Psoas muscle (tissue), 8 donors: ENCODE measurements around the gene ACTN1. TPM values are rescaled to one million over a fixed set of nuclear protein-coding genes. Genes with fewer than 3 reads are reported as not detected.

Source experiments
- ATAC-seq, 4 donors: fragments of 200-7000 bp; cut with Tn5 transposase; one replicate each; pipeline ENCODE4 v1.9.1; 2020; ENCODE audit warnings: moderate library complexity in 3 of 4, mild to moderate bottlenecking in 2 of 4
- DNase-seq, 2 donors: peaks; one replicate each; pipeline ENCODE4 v3.0.0-alpha.2; 2020
- H3K27ac ChIP-seq: fragments of 200-600 bp; one replicate; pipeline ENCODE4 v1.8.0; 2022
- H3K27me3 ChIP-seq, 3 donors: fragments of 200-600 bp in 1 of 3; one replicate each; pipeline versions ENCODE4 v1.6.1 to v1.8.0; 2013 to 2022; ENCODE audit warnings: low read length in 2 of 3, mild to moderate bottlenecking in 2 of 3, moderate library complexity in 1 of 3; ENCODE audit not compliant: insufficient read depth in 3 of 3
- H3K36me3 ChIP-seq, 2 donors: fragments of 200-600 bp in 1 of 2; one replicate each; pipeline versions ENCODE4 v1.6.1 to v1.8.0; 2013 to 2022; ENCODE audit warnings: low read depth in 1 of 2, mild to moderate bottlenecking in 1 of 2, moderate library complexity in 1 of 2; ENCODE audit not compliant: insufficient read depth in 1 of 2
- H3K4me1 ChIP-seq: fragments of 200-600 bp; one replicate; pipeline ENCODE4 v1.8.0; 2022
- H3K4me3 ChIP-seq: fragments of 200-600 bp; one replicate; pipeline ENCODE4 v1.8.0; 2022; ENCODE audit warnings: mild to moderate bottlenecking
- H3K9me3 ChIP-seq: fragments of 200-600 bp; one replicate; pipeline ENCODE4 v1.8.0; 2022
- CTCF ChIP-seq: fragments of 200-600 bp; IDR thresholded peaks from one replicate; pipeline ENCODE4 v1.8.0; 2022; ENCODE audit warnings: antibody characterized with exemption
- WGBS, 3 donors: extraction: QIAGEN DNeasy Blood & Tissue Kit; methylation state at CpG; one replicate each; pipeline versions ENCODE4 v1.1.6 to v1.1.7; 2013; 5-methylcytosine and 5-hydroxymethylcytosine counted together
- intact Hi-C, 2 donors: fragments of 100-400 bp; cut with DNase I; formaldehyde crosslinking; loops; one replicate each; pipeline versions ENCODE4 v1.11.0 to v1.14.2; 2022
- polyA plus RNA-seq, 3 donors: library from polyadenylated mRNA; stranded (reverse); fragments of 200-250 nt; gene quantifications; one replicate each; pipeline ENCODE4 v1.2.3, GENCODE V29; 2013
- total RNA-seq, 4 donors: library from RNA; stranded (reverse); fragmentation: NEBNext Ultra II Directional in 2 of 4; extraction: Animal tissue kit (Norgen Biotek cat#: 25700) in 2 of 4; gene quantifications; one replicate each; pipeline versions ENCODE4 v1.2.1 to v1.2.4, GENCODE V29; 2021 to 2023
- donor health status: healthy with polysubstance abuse.
- donor health status: DM: no; HTN: no; CAD: no; lungs with moderate emphysema.
- donor health status: Bipolar disorder and iron deficiency.
- donor health status: healthy.
- donor health status: DM: yes; HTN: yes; CAD: no.
- donor health status: DM: no; HTN: no; CAD: no.
- donor health status: DM: no; HTN: no; CAD: no.
- donor health status: DM: yes; HTN: yes; CAD: no.

The ACTN1 gene
- total and polyA plus RNA-seq, 7 donors, result 5.8 to 23.7 (median 10.9) TPM

DNA sequence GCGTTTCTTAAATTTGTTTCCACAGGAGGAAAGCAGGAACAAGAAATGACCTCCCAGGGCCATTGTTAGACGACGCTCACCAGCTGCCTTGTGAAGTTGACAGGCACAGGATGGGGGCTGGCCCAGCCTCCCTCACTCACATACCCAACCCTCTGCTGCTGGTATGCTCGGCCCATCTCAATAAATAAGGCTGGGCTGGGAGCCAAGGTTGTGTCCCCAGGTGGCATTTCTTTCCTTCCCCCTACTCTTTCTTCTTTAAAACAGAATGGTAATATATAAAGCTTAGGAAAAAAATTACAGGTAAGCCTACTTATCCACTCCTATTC is 93.0 kb downstream of the ACTN1 start:
- no peak for TF ChIP-seq CTCF
- ATAC-seq (no peak), DNase-seq (no peak)
- Histone ChIP-seq H3K27me3 (no peaks in the 10 kb centered on the region), H3K9me3 (no peaks in the 10 kb centered on the region), H3K4me1 (peaks cover 9% of the 10 kb centered on the region), H3K36me3 (peaks cover 0 to 59% of the 10 kb centered on the region in 2 donors), H3K27ac (no peak overlapping the region), H3K4me3 (no peak overlapping the region)
- intact Hi-C loops, result no loop called here
- WGBS, 3 donors, result 61 to 65% (median 64%) methylated on average over 4 of the region's 4 CpGs

DNA sequence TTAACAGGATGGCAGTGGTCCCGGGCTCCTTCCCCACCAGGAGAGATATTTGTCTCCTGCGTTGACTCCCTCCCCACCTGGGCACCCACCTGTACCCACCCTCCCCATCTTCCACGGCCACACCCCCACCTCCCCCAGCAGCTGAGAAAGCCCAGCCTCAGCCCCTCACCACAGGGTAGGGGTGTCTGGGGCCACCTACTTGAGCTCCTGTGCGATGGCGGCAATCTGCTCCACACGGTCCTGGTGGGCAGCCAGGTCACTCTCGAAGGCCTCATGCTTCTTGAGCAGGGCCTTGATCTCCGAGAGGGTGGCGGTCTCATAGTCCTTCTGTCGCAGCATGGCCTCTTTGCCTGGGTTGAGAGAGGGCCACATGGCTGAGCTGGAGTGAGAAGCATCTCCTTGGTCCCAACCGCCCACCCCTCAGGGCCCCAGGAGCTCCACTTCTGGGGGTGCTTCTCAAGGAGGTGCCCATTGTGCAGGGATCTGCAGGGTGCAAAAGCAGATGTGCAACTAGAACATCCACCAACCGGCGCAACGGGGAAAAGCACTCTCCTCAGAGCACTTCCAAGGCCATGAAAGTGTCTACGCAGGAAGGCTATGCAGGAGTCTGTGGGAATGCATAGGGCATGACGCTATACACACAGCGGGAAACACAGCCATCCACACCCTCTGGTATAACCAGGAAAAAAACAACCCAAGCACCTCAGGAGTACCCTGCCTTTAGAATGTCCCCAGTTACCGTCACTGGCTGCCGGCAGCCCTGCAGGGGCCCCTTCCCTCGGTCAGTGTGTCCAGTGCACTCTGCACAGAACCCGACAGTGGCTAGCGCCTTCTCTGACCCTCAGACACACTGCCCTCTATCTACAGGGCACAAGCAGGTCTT is 93.6 kb downstream of the ACTN1 start:
- Histone ChIP-seq H3K4me1 (peaks cover 9% of the 10 kb centered on the region), H3K27ac (no peak overlapping the region), H3K4me3 (no peak overlapping the region), H3K36me3 (peaks cover 0 to 59% of the 10 kb centered on the region in 2 donors), H3K27me3 (no peaks in the 10 kb centered on the region), H3K9me3 (no peaks in the 10 kb centered on the region)
- intact Hi-C loops, result no loop called here
- WGBS, 3 donors, result 97 to 98% (median 98%) methylated on average over 22 of the region's 22 CpGs
- no peak for ATAC-seq
- TF ChIP-seq CTCF, result no peak
- DNase-seq, result peak in 1 of 2 donors; percentile 49

DNA sequence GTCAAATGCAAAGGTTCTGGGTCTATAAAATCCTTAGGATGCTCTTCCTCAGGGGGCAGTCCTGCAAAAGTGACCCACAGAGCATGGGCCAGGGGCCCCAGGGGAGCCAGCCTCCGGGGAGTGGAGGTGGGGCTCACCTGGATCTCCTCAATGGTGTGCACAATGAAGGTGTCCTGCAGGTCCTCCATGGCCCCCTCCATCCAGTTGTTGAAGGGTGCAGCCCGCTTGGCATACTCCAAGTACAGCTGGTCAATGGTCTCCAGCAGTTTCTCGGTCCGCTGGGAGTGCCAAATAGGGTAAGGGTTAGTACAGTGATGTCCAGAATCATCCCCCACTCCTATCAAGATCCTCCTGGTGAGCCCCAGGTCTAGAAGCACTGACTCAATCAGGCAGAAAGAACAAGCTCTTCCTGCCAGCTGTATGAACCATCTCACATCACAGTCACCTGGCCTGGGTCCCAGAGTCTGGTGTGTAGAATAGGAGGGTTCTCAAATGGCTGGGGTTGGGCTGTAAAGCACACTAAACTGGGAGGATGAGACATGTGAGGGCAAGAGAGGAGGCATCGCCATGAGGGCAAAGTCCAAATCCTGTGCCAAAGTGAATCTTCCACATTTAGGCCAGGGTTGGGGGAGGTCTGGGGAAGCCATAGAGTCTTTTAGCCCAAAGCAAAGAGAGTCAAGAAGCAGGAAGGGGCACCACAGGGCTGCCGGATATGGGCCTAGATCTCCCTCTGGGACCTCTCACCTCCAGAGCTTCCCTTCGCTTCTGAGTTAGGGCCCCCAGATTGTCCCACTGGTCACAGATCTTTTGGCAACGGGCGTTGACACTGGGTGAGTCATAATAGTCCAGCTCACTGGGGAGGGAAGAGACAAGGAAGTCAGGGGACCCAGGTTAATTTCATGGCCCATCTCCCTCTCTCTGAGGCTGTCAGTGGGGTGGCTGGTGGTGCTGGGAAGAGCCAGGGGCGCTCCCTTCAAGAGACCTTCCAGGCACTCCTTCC is 94.8 kb downstream of the ACTN1 start:
- H3K27me3 ChIP-seq, result no peaks in the 10 kb centered on the region
- peaks cover 0 to 56% of the 10 kb centered on the region in 2 donors for H3K36me3 ChIP-seq
- H3K9me3 ChIP-seq, result no peaks in the 10 kb centered on the region
- DNase-seq (peak; percentile 60 to 89), ATAC-seq (peak; percentile 92 to 96 (median 94))
- intact Hi-C loops, result no loop called here
- H3K4me1 ChIP-seq, result peaks cover 9% of the 10 kb centered on the region
- H3K4me3 ChIP-seq, result no peak overlapping the region
- H3K27ac ChIP-seq, result peak overlapping the region; percentile 64
- no peak for TF ChIP-seq CTCF
- WGBS, 3 donors, result 57 to 80% (median 70%) methylated on average over 10 of the region's 10 CpGs

- H3K9me3 ChIP-seq, result no peaks in the 10 kb centered on the region
- H3K27me3 ChIP-seq, result no peaks in the 10 kb centered on the region
- TF ChIP-seq CTCF, result no peak
- peaks cover 9% of the 10 kb centered on the region for H3K4me1 ChIP-seq
- no peak overlapping the region for H3K4me3 ChIP-seq
- peak in 1 of 2 donors; percentile 44 for DNase-seq
- 96 to 98% (median 97%) methylated on average over 9 to 10 of the region's 10 CpGs for whole genome bisulfite sequencing, 3 donors
- no peak overlapping the region for H3K27ac ChIP-seq
- H3K36me3 ChIP-seq, result peaks cover 0 to 61% of the 10 kb centered on the region in 2 donors
- ATAC-seq, result no peak
- intact Hi-C loops, result no loop called here
Measured at GRCh38 chr14:68882235-68882634, 96.9 kb downstream of the ACTN1 start.
